Panc1 (cell line): ENCODE measurements around the gene F2R. TPM values are rescaled to one million over a fixed set of nuclear protein-coding genes. Genes with fewer than 3 reads are reported as not detected.

Experiments
- ATAC-seq: fragments of 200-7000 bp; cut with Tn5 transposase; 2 replicates; pipeline ENCODE4 v1.9.1; 2020; ENCODE audit warnings: mild to moderate bottlenecking, moderate library complexity
- BruUV-seq: library from RNA; stranded (reverse); fragments of 400-500 nt; replicated peaks from 2 replicates; lab custom pipeline; 2021; lab: Mats Ljungman, UMichigan
- CTCF ChIA-PET: fragments of 300-600 bp; sonication (Branson Sonifier 250); formaldehyde crosslinking; loops from one replicate; lab custom pipeline; 2022; ENCODE audit warnings: antibody characterized with exemption; lab: Charles Lee
- POLR2A ChIA-PET: fragments of 300-600 bp; sonication (Branson Sonifier 250); formaldehyde crosslinking; loops from one replicate; lab custom pipeline; 2022; ENCODE audit warnings: antibody characterized with exemption; lab: Charles Lee
- DNase-seq: peaks from one replicate; pipeline ENCODE4 v3.0.0-alpha.2; 2010; ENCODE audit warnings: low read depth, low spot score
- H3K27ac ChIP-seq: 2 replicates; pipeline ENCODE4 v1.5.1; 2011; ENCODE audit warnings: mild to moderate bottlenecking, low read length, inconsistent platforms
- H3K27me3 ChIP-seq: fragments of 200-500 bp; sonication (Bioruptor generic); 2 replicates; pipeline ENCODE4 v1.6.0; 2014; ENCODE audit warnings: low read length, inconsistent platforms; ENCODE audit not compliant: control insufficient read depth, insufficient read depth
- H3K36me3 ChIP-seq: fragments of 200-500 bp; sonication (Bioruptor generic); 2 replicates; pipeline ENCODE4 v1.5.1; 2014; ENCODE audit warnings: inconsistent platforms, mild to moderate bottlenecking, low read length, moderate library complexity; ENCODE audit not compliant: control insufficient read depth, insufficient read depth
- H3K4me1 ChIP-seq: 2 replicates; pipeline ENCODE4 v1.5.1; 2011; ENCODE audit warnings: inconsistent platforms, mild to moderate bottlenecking, low read length, moderate library complexity; ENCODE audit not compliant: control insufficient read depth, insufficient read depth
- H3K4me3 ChIP-seq, 2 experiments: 2 replicates each; pipeline ENCODE4 v1.5.1; 2011 to 2012; ENCODE audit warnings: low read depth in 2 of 2, low read length in 2 of 2, mild to moderate bottlenecking in 2 of 2, inconsistent platforms in 1 of 2, moderate library complexity in 1 of 2
- H3K9me3 ChIP-seq: fragments of 200-500 bp; sonication (Bioruptor generic); 2 replicates; pipeline ENCODE4 v1.5.1; 2014; ENCODE audit warnings: low read depth, mild to moderate bottlenecking, inconsistent platforms, low read length, moderate library complexity; ENCODE audit not compliant: control insufficient read depth, insufficient read depth
- POLR2AphosphoS5 ChIP-seq: IDR thresholded peaks from 2 replicates; pipeline ENCODE4 v1.6.1; 2012; ENCODE audit warnings: mild to moderate bottlenecking, low read depth, low read length, moderate library complexity
- REST ChIP-seq, 2 experiments: IDR thresholded peaks; 2 replicates each; pipeline ENCODE4 v1.6.1; 2011 to 2012; ENCODE audit warnings: low read depth in 2 of 2, control low read depth in 1 of 2, low read length in 1 of 2, mild to moderate bottlenecking in 1 of 2, moderate library complexity in 1 of 2; ENCODE audit not compliant: insufficient read depth in 1 of 2
- SIN3A ChIP-seq: IDR thresholded peaks from 2 replicates; pipeline ENCODE4 v1.6.1; 2012; ENCODE audit warnings: low read depth, mild to moderate bottlenecking, low read length, moderate library complexity, borderline replicate concordance; ENCODE audit not compliant: insufficient read depth
- TCF7L2 ChIP-seq: IDR thresholded peaks from 2 replicates; pipeline ENCODE4 v1.6.1; 2011; ENCODE audit warnings: mild to moderate bottlenecking, low read depth, low read length, inconsistent platforms
- in situ Hi-C: cut with HindIII; loops from 2 replicates; pipeline ENCODE4 v1.10.0; 2016; ENCODE audit warnings: low sequenced_read_pairs, low pct_unique_long_range_greater_than_20kb
- intact Hi-C: fragments of 100-400 bp; cut with micrococcal nuclease; formaldehyde crosslinking; loops from one replicate; pipeline ENCODE4 v1.10.0; 2022; ENCODE audit not compliant: unreplicated experiment
- total RNA-seq: library from RNA; stranded (reverse); gene quantifications from one replicate; pipeline ENCODE4 v1.2.1, GENCODE V29; 2021; ENCODE audit not compliant: unreplicated experiment
- TF ChIP-seq, protein P1 (sequence below): fragments of 450-650 bp; IDR thresholded peaks from 2 replicates; pipeline ENCODE4 v1.5.1; 2017; ENCODE audit warnings: mild to moderate bottlenecking

The F2R gene
- total RNA-seq, 1 experiment from 2014 or later = 26.0 TPM

DNA sequence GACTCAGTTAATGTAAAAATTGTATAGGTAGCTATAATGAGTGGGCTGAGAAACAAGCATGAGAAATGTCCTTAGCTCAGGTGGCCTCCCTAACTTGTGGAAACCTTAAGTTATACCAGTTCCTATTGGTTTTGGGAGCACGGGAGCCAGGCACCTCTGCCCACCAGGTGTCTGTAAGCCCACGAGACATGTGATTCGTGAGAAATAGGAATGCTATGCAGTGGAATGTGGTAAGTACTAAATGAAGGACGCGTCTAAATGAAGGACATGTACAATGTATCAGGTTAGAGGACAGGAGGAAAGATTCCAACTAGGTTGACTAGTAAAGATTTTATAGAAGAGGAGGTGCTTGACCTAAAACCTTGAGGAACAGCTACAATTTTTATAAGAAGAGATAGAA is 46.7 kb upstream of the F2R start:
- CTCF ChIA-PET = no interaction called here
- BruUV-seq = no TSS peak

DNA sequence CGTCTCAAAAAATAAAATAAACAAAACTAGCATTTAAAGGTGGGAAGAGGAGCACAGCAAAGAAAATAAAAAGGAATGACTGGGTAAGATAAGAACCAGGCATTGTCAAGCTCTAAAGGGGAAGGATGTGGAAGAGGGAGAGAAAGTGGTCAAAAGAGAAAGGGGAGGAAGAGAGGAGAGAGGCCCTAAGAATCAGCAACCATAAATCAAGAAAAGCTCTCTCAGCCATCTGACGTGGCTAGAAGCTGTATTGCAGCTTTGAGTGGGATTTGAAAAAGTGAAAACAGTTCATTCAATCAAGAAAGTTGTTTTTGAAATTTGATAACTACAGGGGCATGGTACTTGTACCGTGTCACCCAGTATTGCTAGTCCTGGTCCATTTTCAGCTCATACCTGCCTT is 45.4 kb upstream of the F2R start:
- BruUV-seq = no TSS peak
- no peak for ATAC-seq
- in situ Hi-C loops = no loop called here

More for the DNA sequence above, 46.7 kb upstream of the F2R start:
- no peaks in the 10 kb centered on the region for H3K27me3 ChIP-seq
- intact Hi-C loops = no loop called here
- no peak overlapping the region for H3K4me3 ChIP-seq
- DNase-seq (no peak), ATAC-seq (no peak)
- in situ Hi-C loops = no loop called here
- H3K9me3 ChIP-seq = no peaks in the 10 kb centered on the region
- no peak overlapping the region for H3K27ac ChIP-seq
- H3K4me1 ChIP-seq = no peaks in the 10 kb centered on the region
- no peaks in the 10 kb centered on the region for H3K36me3 ChIP-seq
- POLR2A ChIA-PET = no interaction called here
- TF ChIP-seq POLR2AphosphoS5 = no peak
- TF ChIP-seq, protein P1, sequence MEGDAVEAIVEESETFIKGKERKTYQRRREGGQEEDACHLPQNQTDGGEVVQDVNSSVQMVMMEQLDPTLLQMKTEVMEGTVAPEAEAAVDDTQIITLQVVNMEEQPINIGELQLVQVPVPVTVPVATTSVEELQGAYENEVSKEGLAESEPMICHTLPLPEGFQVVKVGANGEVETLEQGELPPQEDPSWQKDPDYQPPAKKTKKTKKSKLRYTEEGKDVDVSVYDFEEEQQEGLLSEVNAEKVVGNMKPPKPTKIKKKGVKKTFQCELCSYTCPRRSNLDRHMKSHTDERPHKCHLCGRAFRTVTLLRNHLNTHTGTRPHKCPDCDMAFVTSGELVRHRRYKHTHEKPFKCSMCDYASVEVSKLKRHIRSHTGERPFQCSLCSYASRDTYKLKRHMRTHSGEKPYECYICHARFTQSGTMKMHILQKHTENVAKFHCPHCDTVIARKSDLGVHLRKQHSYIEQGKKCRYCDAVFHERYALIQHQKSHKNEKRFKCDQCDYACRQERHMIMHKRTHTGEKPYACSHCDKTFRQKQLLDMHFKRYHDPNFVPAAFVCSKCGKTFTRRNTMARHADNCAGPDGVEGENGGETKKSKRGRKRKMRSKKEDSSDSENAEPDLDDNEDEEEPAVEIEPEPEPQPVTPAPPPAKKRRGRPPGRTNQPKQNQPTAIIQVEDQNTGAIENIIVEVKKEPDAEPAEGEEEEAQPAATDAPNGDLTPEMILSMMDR = no peak

More for the DNA sequence above, 45.4 kb upstream of the F2R start:
- no peak for DNase-seq
- TF ChIP-seq POLR2AphosphoS5 (no peak), TCF7L2 (no peak), SIN3A (no peak), REST (IDR thresholded peaks at IDR 0.05; ENCODE audit: insufficient read depth in 1 of 2, low read depth in 2 of 2, low read length in 1 of 2) (no peak)
- TF ChIP-seq, protein P1 = no peak
- H3K4me3 ChIP-seq = no peak overlapping the region
- H3K27ac ChIP-seq = no peak overlapping the region
- H3K36me3 ChIP-seq = no peaks in the 10 kb centered on the region
- intact Hi-C loops = no loop called here
- H3K4me1 ChIP-seq = no peaks in the 10 kb centered on the region
- ChIA-PET CTCF (interaction anchor here (0.6 kb wide), 1 partner anchor 958 kb away, joined by 3 read pairs; no protein-coding TSS in a partner anchor), POLR2A (no interaction called here)
- H3K27me3 ChIP-seq = no peaks in the 10 kb centered on the region
- no peaks in the 10 kb centered on the region for H3K9me3 ChIP-seq
